Measurements from ENCODE around the gene IFNGR1. TPM values are rescaled to one million over a fixed set of nuclear protein-coding genes. Genes with fewer than 3 reads are reported as not detected.

The IFNGR1 gene
- total RNA-seq, 1 experiment from 2014 or later: 27.1 TPM

DNA sequence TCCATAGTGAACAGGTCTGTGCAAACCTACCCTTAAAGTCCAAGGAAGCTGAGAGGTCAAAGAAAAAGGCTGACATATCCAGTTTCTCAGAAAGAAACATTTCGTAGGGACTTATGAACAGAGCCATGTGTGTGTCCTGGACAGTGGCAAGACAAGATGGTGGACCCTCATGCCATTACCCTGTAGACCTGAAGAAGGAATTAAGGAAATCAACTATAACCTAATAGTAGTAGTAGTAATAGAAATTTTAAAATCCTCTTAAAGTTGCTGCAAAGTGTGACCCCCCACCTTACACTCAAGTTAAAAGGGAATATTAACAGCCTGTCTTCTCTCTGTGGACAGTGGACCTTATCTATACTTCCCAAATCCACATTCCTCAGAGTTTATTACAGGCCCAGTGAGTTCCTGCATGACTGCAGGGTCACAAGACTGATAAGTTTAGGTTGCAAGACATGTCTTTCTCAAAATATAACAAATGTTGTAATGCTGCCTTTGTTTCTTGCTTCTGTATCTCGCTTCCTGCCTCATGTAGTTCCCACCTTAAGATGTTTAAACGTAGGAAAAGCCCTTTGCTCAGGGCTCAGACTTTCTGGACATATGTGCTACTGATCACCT, 56.4 kb downstream of the IFNGR1 start:
- H3K27me3 ChIP-seq (ENCODE audit: insufficient read depth, low read length): no peaks in the 10 kb centered on the region
- H3K9me2 ChIP-seq (ENCODE audit: insufficient read depth): no peaks in the 10 kb centered on the region
- no peak overlapping the region for H3K4me3 ChIP-seq (replicated peaks in 1 of 2; ENCODE audit: low read depth in 1 of 2, low read length in 2 of 2)
- RAD21 ChIA-PET (ENCODE audit: low non-redundant PET in 1 of 2, low total read pairs in 2 of 2, uncharacterized antibody in 2 of 2, unreplicated experiment in 2 of 2): no interaction called here
- no peaks in the 10 kb centered on the region for H3K9me3 ChIP-seq (ENCODE audit: control insufficient read depth in 1 of 2, insufficient read depth in 1 of 2, low read depth in 1 of 2, low read length in 2 of 2)
- H3K4me2 ChIP-seq (ENCODE audit: low read length): no peak overlapping the region
- H3K4me1 ChIP-seq (ENCODE audit: control insufficient read depth in 1 of 2, insufficient read depth in 2 of 2, low read length in 2 of 2): no peaks in the 10 kb centered on the region
- intact Hi-C loops (cut with micrococcal nuclease): no loop called here
- no peaks in the 10 kb centered on the region for H3K79me2 ChIP-seq (ENCODE audit: insufficient read depth, low read length)
- ATAC-seq (no peak), DNase-seq (ENCODE audit: low read depth, low spot score) (no peak)
- TF ChIP-seq TCF7L2 (IDR thresholded peaks at IDR 0.05; ENCODE audit: borderline replicate concordance, extremely low read depth, insufficient read depth, insufficient read length) (no peak), ATF3 (IDR thresholded peaks at IDR 0.05) (no peak), ELF1 (IDR thresholded peaks at IDR 0.05; ENCODE audit: borderline replicate concordance, low read depth) (no peak), EGR1 (IDR thresholded peaks at IDR 0.05; ENCODE audit: low read depth) (no peak)
- H4K20me1 ChIP-seq (ENCODE audit: insufficient read depth): no peaks in the 10 kb centered on the region
- no peaks in the 10 kb centered on the region for H3K36me3 ChIP-seq (ENCODE audit: control insufficient read depth in 1 of 2, insufficient read depth in 2 of 2, low read length in 2 of 2)
- no peak overlapping the region for H3K9ac ChIP-seq (ENCODE audit: low read length)
- H2AFZ ChIP-seq (ENCODE audit: low read depth, low read length, poor library complexity, severe bottlenecking): no peak overlapping the region
- no peak overlapping the region for H3K27ac ChIP-seq (ENCODE audit: low read depth, low read length)
- POLR2A ChIA-PET: no interaction called here
- BruUV-seq (replicated peaks): no TSS peak
- CTCF ChIA-PET: no interaction called here

DNA sequence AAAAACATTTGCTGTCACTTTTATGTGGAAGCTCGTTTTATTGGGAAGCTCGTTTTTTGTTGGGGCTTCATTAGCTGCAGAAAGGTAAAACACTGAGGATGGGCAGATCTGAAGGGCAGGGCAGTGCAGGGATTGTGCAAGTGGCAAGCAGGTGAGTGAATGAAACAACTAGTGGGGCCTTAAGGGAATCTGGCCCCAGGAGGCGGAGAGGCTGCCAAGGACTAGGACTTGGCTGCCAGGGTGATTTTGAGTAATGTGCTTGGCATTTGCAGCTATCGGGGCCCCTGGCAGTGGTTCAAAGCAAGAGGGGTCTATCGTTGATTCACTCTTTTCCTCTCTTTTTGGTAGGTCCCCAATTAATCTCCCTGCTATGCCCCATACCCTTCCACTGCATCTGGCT, 57.2 kb downstream of the IFNGR1 start:
- H3K9ac ChIP-seq (ENCODE audit: low read length): no peak overlapping the region
- no peaks in the 10 kb centered on the region for H4K20me1 ChIP-seq (ENCODE audit: insufficient read depth)
- H3K27me3 ChIP-seq (ENCODE audit: insufficient read depth, low read length): no peaks in the 10 kb centered on the region
- no peak overlapping the region for H3K4me3 ChIP-seq (replicated peaks in 1 of 2; ENCODE audit: low read depth in 1 of 2, low read length in 2 of 2)
- no peak overlapping the region for H3K4me2 ChIP-seq (ENCODE audit: low read length)
- no peaks in the 10 kb centered on the region for H3K36me3 ChIP-seq (ENCODE audit: control insufficient read depth in 1 of 2, insufficient read depth in 2 of 2, low read length in 2 of 2)
- POLR2A ChIA-PET: no interaction called here
- H2AFZ ChIP-seq (ENCODE audit: low read depth, low read length, poor library complexity, severe bottlenecking): no peak overlapping the region
- ATAC-seq (no peak), DNase-seq (ENCODE audit: low read depth, low spot score) (no peak)
- no peaks in the 10 kb centered on the region for H3K9me2 ChIP-seq (ENCODE audit: insufficient read depth)
- H3K79me2 ChIP-seq (ENCODE audit: insufficient read depth, low read length): no peaks in the 10 kb centered on the region
- intact Hi-C loops (cut with micrococcal nuclease): no loop called here
- H3K4me1 ChIP-seq (ENCODE audit: control insufficient read depth in 1 of 2, insufficient read depth in 2 of 2, low read length in 2 of 2): no peaks in the 10 kb centered on the region
- RAD21 ChIA-PET (ENCODE audit: low non-redundant PET in 1 of 2, low total read pairs in 2 of 2, uncharacterized antibody in 2 of 2, unreplicated experiment in 2 of 2): no interaction called here
- H3K27ac ChIP-seq (ENCODE audit: low read depth, low read length): no peak overlapping the region
- H3K9me3 ChIP-seq (ENCODE audit: control insufficient read depth in 1 of 2, insufficient read depth in 1 of 2, low read depth in 1 of 2, low read length in 2 of 2): no peaks in the 10 kb centered on the region
- BruUV-seq (replicated peaks): no TSS peak
- CTCF ChIA-PET: no interaction called here
- TF ChIP-seq REST (IDR thresholded peaks at IDR 0.05; ENCODE audit: low read depth) (no peak), CBX3 (IDR thresholded peaks at IDR 0.05; ENCODE audit: low read depth) (no peak), RAD21 (IDR thresholded peaks at IDR 0.05; ENCODE audit: low read depth) (no peak), SRF (IDR thresholded peaks at IDR 0.05; ENCODE audit: low read depth) (no peak), POLR2AphosphoS5 (IDR thresholded peaks at IDR 0.05; ENCODE audit: low read depth, low read length) (no peak), ZFX (IDR thresholded peaks at IDR 0.05) (no peak), ZNF274 (IDR thresholded peaks at IDR 0.05; ENCODE audit: low read depth, low read length) (no peak), EZH2 (IDR thresholded peaks at IDR 0.05) (no peak), EZH2phosphoT487 (IDR thresholded peaks at IDR 0.05; ENCODE audit: borderline replicate concordance) (no peak), ATF3 (IDR thresholded peaks at IDR 0.05) (no peak), TCF7L2 (IDR thresholded peaks at IDR 0.05; ENCODE audit: borderline replicate concordance, extremely low read depth, insufficient read depth, insufficient read length) (no peak), ELF1 (IDR thresholded peaks at IDR 0.05; ENCODE audit: borderline replicate concordance, low read depth) (no peak), EGR1 (IDR thresholded peaks at IDR 0.05; ENCODE audit: low read depth) (no peak)
- TF ChIP-seq, protein P1, sequence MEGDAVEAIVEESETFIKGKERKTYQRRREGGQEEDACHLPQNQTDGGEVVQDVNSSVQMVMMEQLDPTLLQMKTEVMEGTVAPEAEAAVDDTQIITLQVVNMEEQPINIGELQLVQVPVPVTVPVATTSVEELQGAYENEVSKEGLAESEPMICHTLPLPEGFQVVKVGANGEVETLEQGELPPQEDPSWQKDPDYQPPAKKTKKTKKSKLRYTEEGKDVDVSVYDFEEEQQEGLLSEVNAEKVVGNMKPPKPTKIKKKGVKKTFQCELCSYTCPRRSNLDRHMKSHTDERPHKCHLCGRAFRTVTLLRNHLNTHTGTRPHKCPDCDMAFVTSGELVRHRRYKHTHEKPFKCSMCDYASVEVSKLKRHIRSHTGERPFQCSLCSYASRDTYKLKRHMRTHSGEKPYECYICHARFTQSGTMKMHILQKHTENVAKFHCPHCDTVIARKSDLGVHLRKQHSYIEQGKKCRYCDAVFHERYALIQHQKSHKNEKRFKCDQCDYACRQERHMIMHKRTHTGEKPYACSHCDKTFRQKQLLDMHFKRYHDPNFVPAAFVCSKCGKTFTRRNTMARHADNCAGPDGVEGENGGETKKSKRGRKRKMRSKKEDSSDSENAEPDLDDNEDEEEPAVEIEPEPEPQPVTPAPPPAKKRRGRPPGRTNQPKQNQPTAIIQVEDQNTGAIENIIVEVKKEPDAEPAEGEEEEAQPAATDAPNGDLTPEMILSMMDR (IDR thresholded peaks at IDR 0.05 in 2 of 3, conservative IDR thresholded peaks at IDR 0.05 in 1 of 3; ENCODE audit: borderline replicate concordance in 1 of 3, insufficient read depth in 1 of 3, low read depth in 2 of 3, low read length in 2 of 3): no peak

All from HCT116 (cell line).